Measurements from ENCODE around the gene PIK3R2. TPM values are rescaled to one million over a fixed set of nuclear protein-coding genes. Genes with fewer than 3 reads are reported as not detected.
A peak's percentile ranks its signal among the peaks of the same experiment; 100 is the strongest.

Gene PIK3R2
- total and polyA plus RNA-seq, 2 of the 13 experiments (the other 11 are each of a cell fraction or from before 2014, with no cell fraction given): 18.6 to 25.3 TPM

DNA sequence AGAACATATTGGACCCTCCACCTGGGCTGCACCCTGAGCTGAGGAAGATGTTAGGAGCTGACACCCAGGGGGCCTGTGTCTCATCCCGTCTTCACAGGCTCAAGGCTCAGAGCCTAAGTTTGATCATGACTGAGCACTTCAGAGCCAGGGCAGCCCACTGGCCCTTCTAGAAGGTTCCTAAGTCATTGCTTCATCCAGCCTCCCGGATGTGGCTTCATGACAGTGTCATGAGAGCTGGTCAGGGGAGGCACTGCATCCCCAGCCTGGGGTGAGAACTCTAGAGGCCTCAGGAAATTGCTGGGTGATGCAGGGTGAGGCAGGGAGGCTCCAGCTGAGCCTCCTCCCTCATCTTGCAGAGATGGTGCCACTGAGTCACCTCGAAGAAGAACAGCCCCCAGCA lies 24.9 kb upstream of the PIK3R2 start:
- H3K36me3 ChIP-seq (replicated peaks in 1 of 2; ENCODE audit: control insufficient read depth in 1 of 2, insufficient read depth in 2 of 2, low read length in 2 of 2): peaks cover 15 to 55% of the 10 kb centered on the region in 2 experiments; a peak in 4 of 5 replicates
- H3K79me2 ChIP-seq (ENCODE audit: insufficient read depth, low read length): no peaks in the 10 kb centered on the region
- no peak overlapping the region for H3K27ac ChIP-seq (ENCODE audit: extremely low read length, insufficient read depth, low read length)
- in situ Hi-C loops (cut with HindIII; ENCODE audit: extremely low pct_ligation_motif_present, low pct_unique_long_range_greater_than_20kb) (no loop called here), intact Hi-C loops (cut with micrococcal nuclease; ENCODE audit: unreplicated experiment) (no loop called here)
- H2AFZ ChIP-seq (ENCODE audit: low read length): no peak overlapping the region
- no peak for TF ChIP-seq ZNF709 (CRISPR knock-in tag; IDR thresholded peaks at IDR 0.05)
- TF ChIP-seq KLF13 (CRISPR knock-in tag; IDR thresholded peaks at IDR 0.05): no peak
- TF ChIP-seq FOXK2 (IDR thresholded peaks at IDR 0.05): no peak
- TF ChIP-seq, protein P1, sequence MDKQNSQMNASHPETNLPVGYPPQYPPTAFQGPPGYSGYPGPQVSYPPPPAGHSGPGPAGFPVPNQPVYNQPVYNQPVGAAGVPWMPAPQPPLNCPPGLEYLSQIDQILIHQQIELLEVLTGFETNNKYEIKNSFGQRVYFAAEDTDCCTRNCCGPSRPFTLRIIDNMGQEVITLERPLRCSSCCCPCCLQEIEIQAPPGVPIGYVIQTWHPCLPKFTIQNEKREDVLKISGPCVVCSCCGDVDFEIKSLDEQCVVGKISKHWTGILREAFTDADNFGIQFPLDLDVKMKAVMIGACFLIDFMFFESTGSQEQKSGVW (CRISPR knock-in tag; IDR thresholded peaks at IDR 0.05; ENCODE audit: borderline replicate concordance): no peak
- TF ChIP-seq, protein P2, sequence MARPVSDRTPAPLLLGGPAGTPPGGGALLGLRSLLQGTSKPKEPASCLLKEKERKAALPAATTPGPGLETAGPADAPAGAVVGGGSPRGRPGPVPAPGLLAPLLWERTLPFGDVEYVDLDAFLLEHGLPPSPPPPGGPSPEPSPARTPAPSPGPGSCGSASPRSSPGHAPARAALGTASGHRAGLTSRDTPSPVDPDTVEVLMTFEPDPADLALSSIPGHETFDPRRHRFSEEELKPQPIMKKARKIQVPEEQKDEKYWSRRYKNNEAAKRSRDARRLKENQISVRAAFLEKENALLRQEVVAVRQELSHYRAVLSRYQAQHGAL (CRISPR knock-in tag; IDR thresholded peaks at IDR 0.05; ENCODE audit: not compliant biosample characterization): no peak
- H3K4me3 ChIP-seq (replicated peaks in 1 of 3; ENCODE audit: insufficient read depth in 1 of 3, low read depth in 2 of 3, low read length in 3 of 3): no peak overlapping the region
- no peak overlapping the region for H3K9ac ChIP-seq (ENCODE audit: insufficient read depth, low read depth, low read length)
- no CpG with 5 or more reads among the region's 3 CpGs for WGBS (ENCODE audit: low lambda C conversion rate)
- ATAC-seq (no peak), FAIRE-seq (no peak), DNase-seq (ENCODE audit: low spot score) (no peak)
- no peaks in the 10 kb centered on the region for H3K9me3 ChIP-seq (ENCODE audit: low read length)
- BruUV-seq (replicated peaks): no TSS peak
- CTCF ChIA-PET (ENCODE audit: low intra/inter-chr PET ratio, low total read pairs): no interaction called here
- no peaks in the 10 kb centered on the region for H3K27me3 ChIP-seq (ENCODE audit: control insufficient read depth in 1 of 2, insufficient read depth in 2 of 2, low read length in 2 of 2)
- no peaks in the 10 kb centered on the region for H4K20me1 ChIP-seq (ENCODE audit: insufficient read depth, low read length)
- no peaks in the 10 kb centered on the region for H3K4me1 ChIP-seq (ENCODE audit: insufficient read depth, low read length)
- POLR2A ChIA-PET: no interaction called here
- no peak overlapping the region for H3K4me2 ChIP-seq (ENCODE audit: low read depth, low read length)

DNA sequence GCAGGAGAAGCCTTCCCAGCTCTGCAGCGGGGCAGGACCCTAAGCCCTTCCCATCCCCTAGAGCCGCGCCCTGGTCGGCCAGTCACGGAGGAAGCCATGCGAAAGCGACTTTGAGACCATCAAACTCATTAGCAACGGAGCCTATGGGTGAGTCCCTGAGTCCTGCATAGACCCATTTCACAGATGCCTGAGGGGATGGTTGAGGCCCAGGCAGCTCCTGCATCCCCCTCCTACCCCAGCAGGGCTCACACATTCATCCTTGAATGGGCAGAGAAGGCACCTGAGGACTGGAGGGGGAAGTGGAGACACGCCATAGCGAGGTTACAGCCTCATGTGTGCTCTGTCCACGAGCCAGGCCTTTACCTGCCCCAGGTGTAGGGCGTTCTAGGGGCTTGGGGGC lies 24.2 kb upstream of the PIK3R2 start:
- BruUV-seq (replicated peaks): no TSS peak
- Histone ChIP-seq H2AFZ (ENCODE audit: low read length) (no peak overlapping the region), H3K4me2 (ENCODE audit: low read depth, low read length) (no peak overlapping the region), H3K4me1 (ENCODE audit: insufficient read depth, low read length) (no peaks in the 10 kb centered on the region), H4K20me1 (ENCODE audit: insufficient read depth, low read length) (no peaks in the 10 kb centered on the region), H3K36me3 (replicated peaks in 1 of 2; ENCODE audit: control insufficient read depth in 1 of 2, insufficient read depth in 2 of 2, low read length in 2 of 2) (peaks cover 15 to 48% of the 10 kb centered on the region in 2 experiments; a peak in 4 of 5 replicates), H3K9ac (ENCODE audit: insufficient read depth, low read depth, low read length) (no peak overlapping the region), H3K79me2 (ENCODE audit: insufficient read depth, low read length) (no peaks in the 10 kb centered on the region), H3K9me3 (ENCODE audit: low read length) (no peaks in the 10 kb centered on the region), H3K4me3 (replicated peaks in 1 of 3; ENCODE audit: insufficient read depth in 1 of 3, low read depth in 2 of 3, low read length in 3 of 3) (no peak overlapping the region), H3K27me3 (ENCODE audit: control insufficient read depth in 1 of 2, insufficient read depth in 2 of 2, low read length in 2 of 2) (no peaks in the 10 kb centered on the region), H3K27ac (ENCODE audit: extremely low read length, insufficient read depth, low read length) (no peak overlapping the region)
- intact Hi-C loops (cut with micrococcal nuclease; ENCODE audit: unreplicated experiment): no loop called here
- ChIA-PET CTCF (ENCODE audit: low intra/inter-chr PET ratio, low total read pairs) (no interaction called here), POLR2A (no interaction called here)
- in situ Hi-C loops (cut with HindIII; ENCODE audit: extremely low pct_ligation_motif_present, low pct_unique_long_range_greater_than_20kb): no loop called here
- WGBS (ENCODE audit: low lambda C conversion rate): 99% methylated on average over 12 of the region's 12 CpGs
- TF ChIP-seq CHD4 (IDR thresholded peaks at IDR 0.05; ENCODE audit: borderline replicate concordance, low read length) (0 out of 2 replicates have a peak, but pooled peaks have one; percentile 35), ZNF709 (CRISPR knock-in tag; IDR thresholded peaks at IDR 0.05) (no peak), ZNF629 (CRISPR knock-in tag; conservative IDR thresholded peaks at IDR 0.05) (peak; percentile 88)
- ATAC-seq: no peak
- no peak for DNase-seq (ENCODE audit: low spot score)
- no peak for FAIRE-seq
